ENCODE measurements around the gene WIPI1.

DNA sequence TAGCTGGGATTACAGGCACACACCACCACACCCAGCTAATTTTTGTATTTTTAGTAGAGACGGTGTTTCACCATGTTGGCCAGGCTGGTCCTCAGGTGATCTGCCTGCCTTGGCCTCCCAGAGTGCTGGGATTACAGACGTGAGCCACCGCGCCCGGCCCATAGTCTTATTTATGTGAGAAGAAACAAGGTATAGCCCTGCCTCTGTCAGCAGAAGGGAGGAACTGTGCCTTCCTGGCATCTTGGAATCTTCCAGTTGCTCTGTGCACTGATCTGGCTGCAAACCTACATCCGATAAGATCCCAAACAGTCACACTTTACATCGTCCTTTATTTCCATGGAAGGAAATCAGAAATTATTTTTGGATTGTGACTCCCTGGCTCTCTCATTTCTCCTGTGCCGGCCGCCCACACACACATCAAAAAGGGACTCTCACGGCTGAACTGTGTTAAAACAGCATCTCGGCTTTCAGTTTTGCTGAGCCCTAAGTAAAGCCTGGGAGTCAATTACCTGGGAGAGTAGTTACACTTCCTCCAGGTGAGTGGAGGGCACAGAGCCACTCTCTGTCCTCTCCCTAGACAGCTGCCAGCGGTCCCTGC is 23.3 kb downstream of the WIPI1 start:
- TF ChIP-seq POLR2A (IDR thresholded peaks at IDR 0.05), result no peak
- TF ChIP-seq, protein P1, sequence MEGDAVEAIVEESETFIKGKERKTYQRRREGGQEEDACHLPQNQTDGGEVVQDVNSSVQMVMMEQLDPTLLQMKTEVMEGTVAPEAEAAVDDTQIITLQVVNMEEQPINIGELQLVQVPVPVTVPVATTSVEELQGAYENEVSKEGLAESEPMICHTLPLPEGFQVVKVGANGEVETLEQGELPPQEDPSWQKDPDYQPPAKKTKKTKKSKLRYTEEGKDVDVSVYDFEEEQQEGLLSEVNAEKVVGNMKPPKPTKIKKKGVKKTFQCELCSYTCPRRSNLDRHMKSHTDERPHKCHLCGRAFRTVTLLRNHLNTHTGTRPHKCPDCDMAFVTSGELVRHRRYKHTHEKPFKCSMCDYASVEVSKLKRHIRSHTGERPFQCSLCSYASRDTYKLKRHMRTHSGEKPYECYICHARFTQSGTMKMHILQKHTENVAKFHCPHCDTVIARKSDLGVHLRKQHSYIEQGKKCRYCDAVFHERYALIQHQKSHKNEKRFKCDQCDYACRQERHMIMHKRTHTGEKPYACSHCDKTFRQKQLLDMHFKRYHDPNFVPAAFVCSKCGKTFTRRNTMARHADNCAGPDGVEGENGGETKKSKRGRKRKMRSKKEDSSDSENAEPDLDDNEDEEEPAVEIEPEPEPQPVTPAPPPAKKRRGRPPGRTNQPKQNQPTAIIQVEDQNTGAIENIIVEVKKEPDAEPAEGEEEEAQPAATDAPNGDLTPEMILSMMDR (IDR thresholded peaks at IDR 0.05), result no peak
